Fibroblast of pulmonary artery (primary cell): ENCODE results near the gene WFDC5.

ENCODE experiments used
- DNase-seq: peaks from one replicate; pipeline ENCODE4 v3.0.0-alpha.2; 2010; ENCODE audit warnings: low read depth
- H3K4me3 ChIP-seq: replicated peaks from 2 replicates; pipeline ENCODE4 v1.5.1; 2011; ENCODE audit warnings: low read depth, mild to moderate bottlenecking, control low read depth, low read length, moderate library complexity
- CTCF ChIP-seq: IDR thresholded peaks from 2 replicates; pipeline ENCODE4 v1.5.1; 2011; ENCODE audit warnings: mild to moderate bottlenecking, control low read depth, low read length, inconsistent platforms; ENCODE audit errors: missing control alignments

WFDC5 gene

GRCh38 chr20:45091366-45091765 is 23.6 kb downstream of the WFDC5 start:
- no peak for TF ChIP-seq CTCF
- H3K4me3 ChIP-seq: no peak overlapping the region
- no peak for DNase-seq

GRCh38 chr20:45090481-45090880 is 24.5 kb downstream of the WFDC5 start:
- no peak for TF ChIP-seq CTCF
- DNase-seq: no peak
- H3K4me3 ChIP-seq: no peak overlapping the region

- peak; percentile 84 for DNase-seq
- no peak overlapping the region for H3K4me3 ChIP-seq
- TF ChIP-seq CTCF: no peak
Measured at GRCh38 chr20:45088247-45088646, 26.7 kb downstream of the WFDC5 start.

GRCh38 chr20:45087814-45088213 is 27.2 kb downstream of the WFDC5 start:
- DNase-seq: peak; percentile 17
- TF ChIP-seq CTCF: no peak
- H3K4me3 ChIP-seq: no peak overlapping the region

GRCh38 chr20:45087097-45087790 is 27.7 kb downstream of the WFDC5 start:
- no peak overlapping the region for H3K4me3 ChIP-seq
- no peak for DNase-seq
- TF ChIP-seq CTCF: no peak

GRCh38 chr20:45085867-45086266 is 29.1 kb downstream of the WFDC5 start:
- no peak for DNase-seq
- H3K4me3 ChIP-seq: no peak overlapping the region
- TF ChIP-seq CTCF: no peak

- no peak for DNase-seq
- no peak for TF ChIP-seq CTCF
Measured at GRCh38 chr20:45085289-45085688, 29.7 kb downstream of the WFDC5 start.

More at GRCh38 chr20:45085289-45085688, 29.7 kb downstream of the WFDC5 start:
- H3K4me3 ChIP-seq: no peak overlapping the region
